PC-3 (cell line): ENCODE data around the gene DMRTA2. TPM values are rescaled to one million over a fixed set of nuclear protein-coding genes. Genes with fewer than 3 reads are reported as not detected.
A peak's percentile ranks its signal among the peaks of the same experiment; 100 is the strongest.

Experiments used
- ATAC-seq: fragments of 200-7000 bp; cut with Tn5 transposase; 2 replicates; pipeline ENCODE4 v1.9.1; 2020; ENCODE audit warnings: mild to moderate bottlenecking, moderate library complexity
- BruUV-seq: library from RNA; stranded (reverse); fragments of 400-500 nt; replicated peaks from 2 replicates; lab custom pipeline; 2021; lab: Mats Ljungman, UMichigan
- CTCF ChIA-PET: fragments of 300-600 bp; sonication (Branson Sonifier 250); formaldehyde crosslinking; loops from one replicate; lab custom pipeline; 2022; ENCODE audit warnings: antibody characterized with exemption; lab: Charles Lee
- POLR2A ChIA-PET: fragments of 300-600 bp; sonication (Branson Sonifier 250); formaldehyde crosslinking; loops from one replicate; lab custom pipeline; 2022; ENCODE audit warnings: antibody characterized with exemption; ENCODE audit not compliant: unreplicated experiment; lab: Charles Lee
- DNase-seq: peaks from one replicate; pipeline ENCODE4 v3.0.0-alpha.2; 2015
- H2AFZ ChIP-seq: fragments of 300-600 bp; sonication (generic); 2 replicates; pipeline ENCODE4 v1.6.0; 2016; ENCODE audit warnings: antibody characterized with exemption, low read length
- H3F3A ChIP-seq: fragments of 300-600 bp; sonication (generic); one replicate; pipeline ENCODE4 v1.6.0; 2017; ENCODE audit warnings: antibody characterized with exemption, low read length, control low read depth, mild to moderate bottlenecking; ENCODE audit not compliant: unreplicated experiment
- H3K27ac ChIP-seq: fragments of 300-600 bp; sonication (generic); 2 replicates; pipeline ENCODE4 v1.5.1; 2016; ENCODE audit warnings: mild to moderate bottlenecking, low read length
- H3K27me3 ChIP-seq: fragments of 300-600 bp; sonication (generic); 2 replicates; pipeline ENCODE4 v1.6.1; 2016; ENCODE audit warnings: low read length, mixed read lengths
- H3K36me3 ChIP-seq: fragments of 300-600 bp; sonication (generic); 2 replicates; pipeline ENCODE4 v1.6.1; 2016; ENCODE audit warnings: low read depth, mixed run types, low read length, mixed read lengths
- H3K4me1 ChIP-seq: fragments of 300-600 bp; sonication (generic); 2 replicates; pipeline ENCODE4 v1.5.1; 2016; ENCODE audit warnings: low read length; ENCODE audit not compliant: insufficient read depth
- H3K4me2 ChIP-seq: fragments of 300-600 bp; sonication (generic); 2 replicates; pipeline ENCODE4 v1.6.0; 2016; ENCODE audit warnings: low read length
- H3K4me3 ChIP-seq: fragments of 300-600 bp; sonication (generic); 2 replicates; pipeline ENCODE4 v1.5.1; 2016; ENCODE audit warnings: mild to moderate bottlenecking, low read length, mixed read lengths
- H3K79me2 ChIP-seq: fragments of 300-600 bp; sonication (generic); 2 replicates; pipeline ENCODE4 v1.6.1; 2017; ENCODE audit warnings: low read length, mixed read lengths
- H3K9ac ChIP-seq: fragments of 300-600 bp; sonication (generic); 2 replicates; pipeline ENCODE4 v1.6.0; 2016; ENCODE audit warnings: mild to moderate bottlenecking, low read length
- H3K9me2 ChIP-seq: fragments of 300-600 bp; sonication (generic); replicated peaks from 2 replicates; pipeline ENCODE4 v1.6.1; 2016; ENCODE audit warnings: mixed run types, low read length, mixed read lengths
- H3K9me3 ChIP-seq: fragments of 300-600 bp; sonication (generic); 2 replicates; pipeline ENCODE4 v1.6.1; 2016; ENCODE audit warnings: low read length, mixed read lengths
- H4K20me1 ChIP-seq: fragments of 300-600 bp; sonication (generic); 2 replicates; pipeline ENCODE4 v1.6.1; 2016; ENCODE audit warnings: low read length, mixed read lengths
- CTCF ChIP-seq: fragments of 300-600 bp; sonication (generic); conservative IDR thresholded peaks from 2 replicates; pipeline ENCODE4 v1.5.1; 2017; ENCODE audit warnings: antibody characterized with exemption, low read depth, mild to moderate bottlenecking, low read length
- EZH2 ChIP-seq: fragments of 300-600 bp; sonication (generic); IDR thresholded peaks from one replicate; pipeline ENCODE4 v1.6.1; 2017; ENCODE audit warnings: antibody characterized with exemption, mild to moderate bottlenecking, low read length; ENCODE audit not compliant: unreplicated experiment
- EZH2phosphoT487 ChIP-seq: fragments of 300-600 bp; sonication (generic); IDR thresholded peaks from 2 replicates; pipeline ENCODE4 v1.6.1; 2018; ENCODE audit warnings: mild to moderate bottlenecking, antibody characterized with exemption, low read length, borderline replicate concordance
- intact Hi-C: fragments of 100-400 bp; cut with micrococcal nuclease; formaldehyde crosslinking; loops from 2 replicates; pipeline ENCODE4 v1.9.0; 2023
- total RNA-seq: library from RNA; depleted of rRNA; stranded (reverse); fragments of >200 nt; gene quantifications from 2 replicates; pipeline ENCODE4 v1.2.3, GENCODE V29; 2014

The DMRTA2 gene
- total RNA-seq, 1 experiment from 2014 or later, result not detected

GRCh38 chr1:50447961-50448360, 24.7 kb upstream of the DMRTA2 start:
- H3K9ac ChIP-seq, result no peak overlapping the region
- no peaks in the 10 kb centered on the region for H3K79me2 ChIP-seq
- DNase-seq, result no peak
- H3K4me1 ChIP-seq, result no peaks in the 10 kb centered on the region
- no peak overlapping the region for H3K4me2 ChIP-seq
- ChIA-PET POLR2A (no interaction called here), CTCF (no interaction called here)
- no TSS peak for BruUV-seq
- no peaks in the 10 kb centered on the region for H3K36me3 ChIP-seq
- no peak overlapping the region for H3K4me3 ChIP-seq
- H2AFZ ChIP-seq, result no peak overlapping the region
- no peaks in the 10 kb centered on the region for H3K27me3 ChIP-seq
- H3K27ac ChIP-seq, result no peak overlapping the region
- H3F3A ChIP-seq, result no peaks in the 10 kb centered on the region
- no peak for TF ChIP-seq CTCF
- no peak for TF ChIP-seq EZH2
- no peak for TF ChIP-seq EZH2phosphoT487
- intact Hi-C loops, result no loop called here
- H3K9me3 ChIP-seq, result no peaks in the 10 kb centered on the region
- no peaks in the 10 kb centered on the region for H3K9me2 ChIP-seq
- ATAC-seq, result no peak
- H4K20me1 ChIP-seq, result no peaks in the 10 kb centered on the region

GRCh38 chr1:50441183-50441582, 17.9 kb upstream of the DMRTA2 start:
- no peaks in the 10 kb centered on the region for H3K27me3 ChIP-seq

GRCh38 chr1:50438945-50439344, 15.7 kb upstream of the DMRTA2 start:
- H3F3A ChIP-seq, result no peaks in the 10 kb centered on the region
- CTCF ChIA-PET, result no interaction called here
- no peak overlapping the region for H3K9ac ChIP-seq
- no peaks in the 10 kb centered on the region for H4K20me1 ChIP-seq
- H3K9me2 ChIP-seq, result no peaks in the 10 kb centered on the region
- no peak overlapping the region for H3K4me2 ChIP-seq
- H3K27ac ChIP-seq, result no peak overlapping the region
- BruUV-seq, result no TSS peak
- TF ChIP-seq EZH2phosphoT487 (no peak), EZH2 (no peak), CTCF (no peak)
- H3K27me3 ChIP-seq, result no peaks in the 10 kb centered on the region
- DNase-seq (peak; percentile 1), ATAC-seq (no peak)
- intact Hi-C loops, result no loop called here
- no peak overlapping the region for H3K4me3 ChIP-seq
- H3K79me2 ChIP-seq, result no peaks in the 10 kb centered on the region
- POLR2A ChIA-PET, result no interaction called here
- no peaks in the 10 kb centered on the region for H3K9me3 ChIP-seq
- H3K4me1 ChIP-seq, result no peaks in the 10 kb centered on the region
- no peaks in the 10 kb centered on the region for H3K36me3 ChIP-seq
- H2AFZ ChIP-seq, result no peak overlapping the region

More at GRCh38 chr1:50441183-50441582, 17.9 kb upstream of the DMRTA2 start:
- H3K27ac ChIP-seq, result no peak overlapping the region
- no TSS peak for BruUV-seq
- no peak for DNase-seq
- H3F3A ChIP-seq, result no peaks in the 10 kb centered on the region
- no peak overlapping the region for H3K4me2 ChIP-seq
- H2AFZ ChIP-seq, result no peak overlapping the region
- TF ChIP-seq EZH2 (no peak), CTCF (no peak), EZH2phosphoT487 (no peak)
- H3K9ac ChIP-seq, result no peak overlapping the region
- H3K79me2 ChIP-seq, result no peaks in the 10 kb centered on the region
- no peak for ATAC-seq
- H3K9me2 ChIP-seq, result no peaks in the 10 kb centered on the region
- ChIA-PET CTCF (no interaction called here), POLR2A (no interaction called here)
- H3K9me3 ChIP-seq, result no peaks in the 10 kb centered on the region
- no peaks in the 10 kb centered on the region for H3K36me3 ChIP-seq
- no peaks in the 10 kb centered on the region for H4K20me1 ChIP-seq
- no peak overlapping the region for H3K4me3 ChIP-seq
- intact Hi-C loops, result no loop called here
- H3K4me1 ChIP-seq, result no peaks in the 10 kb centered on the region
